ENCODE results near the gene RASA3.
"Not testable (repeated sequence)": the region's sequence is repeated elsewhere in the genome, so short reads cannot be mapped to it uniquely, and the experiment has no call there.

Gene RASA3

DNA sequence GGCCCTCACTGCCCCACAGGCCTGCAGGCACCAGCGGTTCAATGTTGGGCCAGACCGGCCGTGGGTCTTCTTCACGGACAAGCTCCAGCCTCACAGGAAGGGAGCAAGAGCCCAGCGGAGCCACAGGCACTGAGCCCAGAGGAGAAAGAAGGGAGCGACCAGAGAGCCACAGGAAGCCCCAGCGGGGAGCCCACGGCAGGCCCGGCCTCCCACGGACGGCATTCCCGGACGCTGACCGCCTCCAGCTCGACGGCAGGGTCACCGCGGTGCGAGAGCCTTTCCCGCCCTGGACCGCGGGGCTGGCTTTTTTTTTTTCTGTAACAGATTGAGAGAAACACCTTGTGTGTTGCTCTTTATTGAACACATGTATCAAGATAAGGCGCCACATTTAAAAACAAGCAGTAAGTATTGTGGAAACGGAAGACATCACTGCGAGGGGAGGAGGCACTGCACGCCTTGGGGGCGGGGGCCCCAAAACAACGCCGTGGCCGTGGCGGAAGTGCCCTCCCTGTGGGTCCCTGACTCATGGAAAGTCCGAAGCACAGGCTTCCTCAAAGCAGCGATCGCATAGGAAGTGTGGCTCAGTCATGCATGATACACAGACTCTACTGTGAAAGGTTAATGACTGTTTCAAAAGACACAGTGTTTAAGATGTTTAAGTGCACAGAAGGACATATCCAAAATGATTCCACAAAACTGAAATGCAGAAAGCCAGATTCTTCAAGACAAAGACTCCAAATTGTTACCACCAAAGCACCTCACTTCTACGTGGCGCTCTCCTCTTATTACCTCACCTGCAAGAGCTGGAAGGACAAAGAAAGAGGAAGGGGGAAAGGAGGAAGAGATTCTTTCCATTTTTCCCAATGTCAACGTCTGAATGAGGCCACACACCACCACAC lies 3.5 kb downstream of the RASA3 start:
- in situ Hi-C loops (cut with HindIII; ENCODE audit: low sequenced_read_pairs) = no loop called here

DNA sequence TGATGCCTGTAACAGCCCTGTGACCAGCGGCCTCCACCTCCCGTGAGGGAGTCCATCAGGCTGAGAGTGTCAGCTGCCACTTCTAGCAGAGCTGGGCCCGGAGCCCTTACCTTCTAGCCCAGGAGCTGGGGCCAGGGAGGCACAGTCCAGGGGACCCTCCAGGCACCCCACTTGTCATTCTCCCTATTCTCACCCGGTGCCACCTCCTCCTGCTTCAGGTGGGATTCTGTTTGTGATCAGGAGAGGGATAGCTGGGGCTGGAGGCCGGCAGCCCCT lies 4.1 kb downstream of the RASA3 start:
- DNase-seq (ENCODE audit: low read depth, low spot score) = no peak
- peak overlapping the region; percentile 14 for H3K4me3 ChIP-seq (ENCODE audit: low read depth, low read length)
- in situ Hi-C loops (cut with HindIII; ENCODE audit: low sequenced_read_pairs) = no loop called here
- TF ChIP-seq, protein P1, sequence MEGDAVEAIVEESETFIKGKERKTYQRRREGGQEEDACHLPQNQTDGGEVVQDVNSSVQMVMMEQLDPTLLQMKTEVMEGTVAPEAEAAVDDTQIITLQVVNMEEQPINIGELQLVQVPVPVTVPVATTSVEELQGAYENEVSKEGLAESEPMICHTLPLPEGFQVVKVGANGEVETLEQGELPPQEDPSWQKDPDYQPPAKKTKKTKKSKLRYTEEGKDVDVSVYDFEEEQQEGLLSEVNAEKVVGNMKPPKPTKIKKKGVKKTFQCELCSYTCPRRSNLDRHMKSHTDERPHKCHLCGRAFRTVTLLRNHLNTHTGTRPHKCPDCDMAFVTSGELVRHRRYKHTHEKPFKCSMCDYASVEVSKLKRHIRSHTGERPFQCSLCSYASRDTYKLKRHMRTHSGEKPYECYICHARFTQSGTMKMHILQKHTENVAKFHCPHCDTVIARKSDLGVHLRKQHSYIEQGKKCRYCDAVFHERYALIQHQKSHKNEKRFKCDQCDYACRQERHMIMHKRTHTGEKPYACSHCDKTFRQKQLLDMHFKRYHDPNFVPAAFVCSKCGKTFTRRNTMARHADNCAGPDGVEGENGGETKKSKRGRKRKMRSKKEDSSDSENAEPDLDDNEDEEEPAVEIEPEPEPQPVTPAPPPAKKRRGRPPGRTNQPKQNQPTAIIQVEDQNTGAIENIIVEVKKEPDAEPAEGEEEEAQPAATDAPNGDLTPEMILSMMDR (IDR thresholded peaks at IDR 0.05; ENCODE audit: low read depth, low read length) = no peak

More for the DNA sequence above, 3.5 kb downstream of the RASA3 start:
- TF ChIP-seq, protein P1 (IDR thresholded peaks at IDR 0.05; ENCODE audit: low read depth, low read length) = no peak
- DNase-seq (ENCODE audit: low read depth, low spot score) = peak; percentile 94
- peak overlapping the region; percentile 14 for H3K4me3 ChIP-seq (ENCODE audit: low read depth, low read length)

DNA sequence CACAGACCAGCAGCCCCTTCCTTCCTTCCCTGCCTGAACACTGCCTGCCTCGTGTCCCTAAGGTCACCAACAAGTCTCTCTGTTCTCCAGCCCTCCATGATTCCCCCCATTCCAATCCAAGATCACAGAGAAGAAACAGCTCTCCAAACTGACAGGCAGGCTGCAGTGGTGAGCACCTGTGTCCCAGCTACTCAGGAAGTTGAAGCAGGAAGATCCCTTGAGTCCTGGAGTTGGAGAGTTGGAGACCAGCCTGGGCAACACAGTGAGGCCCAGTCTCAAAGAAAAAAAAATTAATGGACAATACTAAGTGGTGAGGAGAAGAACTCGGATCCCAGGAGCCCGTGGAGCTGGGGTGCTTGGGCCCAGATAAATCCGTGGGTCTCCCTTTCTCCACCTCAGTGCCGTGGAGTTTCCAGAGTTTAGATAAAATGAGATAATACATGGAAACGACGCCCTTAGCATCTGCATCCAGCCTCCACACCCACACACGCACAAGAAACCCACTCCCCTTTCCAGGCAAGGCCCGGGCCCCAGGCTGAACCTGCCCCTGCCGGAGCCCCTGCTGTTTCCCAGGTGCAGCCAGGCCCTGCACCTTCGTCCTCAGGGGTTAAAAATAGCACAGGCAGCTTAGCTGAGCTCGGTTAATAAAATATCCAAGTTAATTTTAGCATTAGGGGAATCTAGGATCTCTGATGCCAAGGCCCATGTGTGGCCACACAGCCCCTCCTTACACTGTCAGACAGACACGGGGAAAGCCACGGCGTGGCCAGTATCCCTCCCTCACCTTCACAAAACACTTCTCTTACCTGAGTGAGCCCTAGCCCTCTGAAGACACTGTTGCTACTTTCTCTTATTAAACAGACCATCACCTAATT lies 4.7 kb downstream of the RASA3 start:
- TF ChIP-seq, protein P1 (IDR thresholded peaks at IDR 0.05; ENCODE audit: low read depth, low read length) = no peak
- in situ Hi-C loops (cut with HindIII; ENCODE audit: low sequenced_read_pairs) = no loop called here
- no peak for DNase-seq (ENCODE audit: low read depth, low spot score)
- H3K4me3 ChIP-seq (ENCODE audit: low read depth, low read length) = no peak overlapping the region

DNA sequence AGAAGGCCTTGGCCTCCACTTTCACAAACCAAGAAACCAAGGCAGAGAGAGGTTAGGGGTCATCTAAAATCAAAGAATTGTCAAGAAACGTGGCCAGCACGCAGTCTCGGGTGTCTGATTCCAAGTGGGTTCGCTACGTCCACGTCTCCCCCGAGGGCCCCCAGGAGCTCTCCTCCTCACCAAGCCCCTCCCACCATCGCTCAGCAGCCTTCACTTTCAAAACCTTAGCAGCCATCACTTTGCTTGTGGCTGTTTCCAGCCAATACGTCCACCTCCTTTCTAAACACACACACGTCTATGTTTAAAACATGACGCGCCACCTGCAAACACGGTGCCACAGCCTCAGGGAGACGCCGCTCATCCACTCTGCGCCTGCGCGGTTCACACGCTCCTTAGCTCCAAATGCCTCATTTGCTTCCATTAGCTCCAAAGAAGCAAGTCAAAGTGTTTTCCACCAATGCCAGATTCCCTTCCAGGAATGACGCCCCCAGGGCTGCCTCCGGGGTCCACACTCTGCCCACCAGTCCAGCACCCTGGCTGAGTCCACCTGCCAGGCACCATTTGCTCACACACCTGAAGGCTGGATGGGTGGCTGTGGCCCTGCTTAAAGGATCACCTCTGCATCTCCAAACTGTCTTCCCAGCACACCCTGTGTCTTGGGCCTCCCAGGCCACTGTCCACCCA lies 5.5 kb downstream of the RASA3 start:
- no peak overlapping the region for H3K4me3 ChIP-seq (ENCODE audit: low read depth, low read length)
- in situ Hi-C loops (cut with HindIII; ENCODE audit: low sequenced_read_pairs) = no loop called here
- DNase-seq (ENCODE audit: low read depth, low spot score) = no peak
- TF ChIP-seq, protein P1 (IDR thresholded peaks at IDR 0.05; ENCODE audit: low read depth, low read length) = no peak

DNA sequence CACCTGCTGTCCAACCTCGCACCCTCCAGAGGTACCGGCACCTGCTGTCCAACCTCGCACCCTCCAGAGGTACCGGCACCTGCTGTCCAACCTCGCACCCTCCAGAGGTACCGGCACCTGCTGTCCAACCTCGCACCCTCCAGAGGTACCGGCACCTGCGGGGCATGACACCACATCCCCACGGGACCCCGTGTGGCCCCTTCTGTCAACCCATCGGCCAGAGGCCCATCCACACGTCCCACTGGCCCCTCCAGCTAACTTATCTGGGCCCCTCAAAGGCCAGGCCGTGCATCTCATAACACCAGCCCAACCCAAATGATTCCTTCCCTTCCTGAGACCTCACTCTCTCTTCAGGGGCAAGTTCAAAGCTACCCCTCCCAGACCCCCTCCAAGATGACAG lies 6.3 kb downstream of the RASA3 start:
- DNase-seq (ENCODE audit: low read depth, low spot score); H3K4me3 ChIP-seq (ENCODE audit: low read depth, low read length); in situ Hi-C loops (cut with HindIII; ENCODE audit: low sequenced_read_pairs): not testable (repeated sequence)

DNA sequence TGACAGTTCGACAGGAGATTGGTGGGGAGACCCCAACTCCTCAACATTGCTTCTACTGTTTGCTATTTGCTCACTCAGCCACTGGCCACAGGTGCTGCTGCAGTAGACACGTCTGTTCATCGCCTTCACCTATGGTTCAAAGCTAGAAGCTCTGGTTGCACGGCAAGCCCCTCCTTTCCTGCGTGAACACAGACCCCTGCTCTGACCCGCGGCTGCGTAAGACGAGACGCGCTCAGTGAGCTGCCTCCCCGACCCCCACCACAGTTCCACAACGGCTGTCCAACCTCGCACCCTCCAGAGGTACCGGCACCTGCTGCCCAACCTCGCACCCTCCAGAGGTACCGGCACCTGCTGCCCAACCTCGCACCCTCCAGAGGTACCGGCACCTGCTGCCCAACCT lies 6.8 kb downstream of the RASA3 start:
- H3K4me3 ChIP-seq (ENCODE audit: low read depth, low read length) = no peak overlapping the region
- in situ Hi-C loops (cut with HindIII; ENCODE audit: low sequenced_read_pairs) = no loop called here
- TF ChIP-seq, protein P1 (IDR thresholded peaks at IDR 0.05; ENCODE audit: low read depth, low read length) = no peak
- no peak for DNase-seq (ENCODE audit: low read depth, low spot score)

Measured in astrocyte of the spinal cord (primary cell).